GM21786 (cell line): Measurements from ENCODE around the gene TMBIM1.

ENCODE experiments used
- ATAC-seq: cut with Tn5 transposase; IDR thresholded peaks from one replicate; pipeline ENCODE4 v1.9.1; 2021; ENCODE audit not compliant: unreplicated experiment

TMBIM1 gene

DNA sequence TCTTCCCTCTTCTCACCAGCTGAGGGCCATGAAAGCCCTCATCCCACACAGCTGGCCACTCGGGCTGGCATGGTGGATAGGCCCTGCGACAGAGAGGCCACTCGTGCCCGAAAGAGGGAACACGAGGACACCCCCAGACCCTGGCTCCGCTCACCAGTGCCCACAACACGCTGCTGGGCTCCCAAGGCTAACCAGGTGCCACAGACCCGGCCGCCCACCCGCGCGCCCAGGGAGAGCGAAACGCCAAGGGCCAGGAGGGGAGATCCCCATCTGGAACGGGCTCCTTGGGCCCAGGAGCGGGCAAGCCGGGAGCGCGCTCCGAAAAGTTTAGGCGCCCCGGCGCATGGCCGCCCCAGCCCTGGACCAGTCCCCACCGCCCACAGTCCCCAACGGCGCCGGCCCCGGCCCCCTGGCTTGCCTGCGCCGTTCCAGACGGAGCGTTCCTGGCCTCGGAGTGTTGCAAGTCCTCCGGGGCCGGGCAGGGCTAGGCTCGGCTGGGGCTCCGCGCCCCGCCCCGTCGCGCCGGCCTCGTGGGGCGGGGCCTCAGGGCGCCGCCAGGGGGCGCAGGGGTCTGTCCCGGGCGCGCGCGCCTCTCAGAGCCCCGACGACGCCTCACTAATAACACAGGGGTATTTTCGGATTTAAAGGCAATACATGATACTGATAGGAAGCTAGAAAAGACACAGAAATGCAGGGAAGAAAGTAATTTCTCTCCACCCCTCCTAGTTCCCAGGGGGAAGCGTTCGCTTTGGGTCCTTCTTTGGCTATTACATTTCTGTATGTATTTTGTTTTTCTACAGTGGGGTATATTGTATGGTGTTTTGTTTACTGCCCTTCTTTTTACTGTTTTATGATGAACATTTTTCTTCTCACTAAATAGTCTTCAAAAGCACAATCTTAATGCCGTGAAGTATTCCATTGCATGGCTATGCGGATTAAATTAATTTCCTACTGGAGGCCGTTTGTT lies at the start of gene TMBIM1:
TSS of gene TMBIM1 (minus strand) at position 456 of the 967 bp plus-strand sequence. CDS start 10,362 bp downstream, outside the sequence.
- ATAC-seq = peak; percentile 42

- ATAC-seq = no peak
Measured at GRCh38 chr2:218341381-218341780, 49.1 kb upstream of the TMBIM1 start.

GRCh38 chr2:218340656-218341055 lies 48.4 kb upstream of the TMBIM1 start:
- no peak for ATAC-seq

GRCh38 chr2:218334531-218334930 lies 42.2 kb upstream of the TMBIM1 start:
- ATAC-seq = no peak

- ATAC-seq = no peak
Measured at GRCh38 chr2:218332920-218333645, 40.8 kb upstream of the TMBIM1 start.

GRCh38 chr2:218332288-218332687 lies 40.0 kb upstream of the TMBIM1 start:
- no peak for ATAC-seq

GRCh38 chr2:218331745-218332144 lies 39.4 kb upstream of the TMBIM1 start:
- ATAC-seq = no peak

- ATAC-seq = peak; percentile 37
Measured at GRCh38 chr2:218329826-218330593, 37.7 kb upstream of the TMBIM1 start.

DNA sequence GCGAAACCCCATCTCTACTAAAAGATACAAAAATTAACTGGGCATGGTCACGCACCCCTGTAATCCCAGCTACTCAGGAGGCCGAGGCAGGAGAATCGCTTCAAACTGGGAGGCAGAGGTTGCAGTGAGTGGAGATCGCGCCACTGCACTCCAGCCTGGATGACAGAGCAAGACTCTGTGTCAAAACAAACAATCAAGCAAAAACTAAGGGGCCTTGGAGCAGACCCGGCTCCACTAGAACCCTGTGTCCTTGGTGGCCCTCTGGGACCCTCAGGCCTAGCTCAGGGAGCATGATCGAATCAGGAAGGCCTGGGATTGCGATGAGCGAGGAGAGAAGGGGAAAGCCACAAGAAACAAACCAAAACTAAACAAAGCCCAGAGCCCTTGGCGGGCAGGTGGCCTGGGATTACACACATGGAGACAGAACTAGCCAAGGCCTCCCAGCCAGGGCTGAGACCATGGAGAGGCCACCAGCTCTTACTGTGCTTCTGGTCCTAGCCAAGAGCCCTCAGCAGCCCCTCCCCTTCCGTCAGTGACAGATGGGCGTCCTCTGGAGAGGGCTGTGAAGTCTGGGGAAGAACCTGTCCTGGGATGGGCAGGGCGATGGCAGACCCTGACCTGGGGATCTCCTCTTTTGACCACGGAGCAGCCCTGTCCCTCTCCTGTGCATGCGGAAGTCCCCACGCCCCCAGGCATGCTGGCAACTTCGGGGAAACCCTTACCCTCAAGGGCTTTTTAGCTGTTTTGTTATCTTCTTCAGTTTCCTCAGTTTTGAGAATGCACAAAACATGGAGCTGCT lies 36.9 kb upstream of the TMBIM1 start:
- peak; percentile 43 for ATAC-seq

GRCh38 chr2:218328294-218328693 lies 36.0 kb upstream of the TMBIM1 start:
- ATAC-seq = no peak

- no peak for ATAC-seq
Measured at GRCh38 chr2:218327451-218328210, 35.3 kb upstream of the TMBIM1 start.

GRCh38 chr2:218326315-218326714 lies 34.0 kb upstream of the TMBIM1 start:
- no peak for ATAC-seq

DNA sequence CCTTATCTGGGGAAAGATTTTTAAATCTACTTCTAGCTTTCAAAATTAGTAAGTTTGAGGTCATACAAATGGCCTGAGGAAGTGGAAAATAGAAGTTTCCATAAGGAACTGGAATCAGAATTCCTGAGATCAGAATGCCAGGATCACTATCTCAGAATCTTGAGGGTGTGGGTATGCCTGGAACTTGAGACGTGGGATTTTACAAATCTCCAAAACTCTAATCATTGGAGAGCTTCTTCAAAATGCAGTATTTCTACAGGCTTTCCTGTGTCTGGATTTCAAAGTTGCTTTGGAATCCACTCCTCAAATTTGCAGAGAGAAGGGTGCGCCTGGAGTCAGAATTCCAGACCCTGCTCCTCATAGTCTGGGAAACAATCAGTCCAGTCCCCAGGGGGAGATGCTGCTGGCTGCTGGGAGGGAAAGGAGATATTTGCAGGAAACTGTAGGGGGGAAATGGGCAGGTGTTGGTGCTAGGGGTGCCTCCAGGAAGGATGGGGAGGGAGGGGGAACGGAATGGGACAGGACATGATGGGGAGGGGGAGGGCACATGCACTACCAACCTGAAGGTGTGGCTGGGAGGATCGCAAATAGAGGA lies 33.4 kb upstream of the TMBIM1 start:
- no peak for ATAC-seq

GRCh38 chr2:218323526-218324472 lies 31.5 kb upstream of the TMBIM1 start:
- no peak for ATAC-seq

DNA sequence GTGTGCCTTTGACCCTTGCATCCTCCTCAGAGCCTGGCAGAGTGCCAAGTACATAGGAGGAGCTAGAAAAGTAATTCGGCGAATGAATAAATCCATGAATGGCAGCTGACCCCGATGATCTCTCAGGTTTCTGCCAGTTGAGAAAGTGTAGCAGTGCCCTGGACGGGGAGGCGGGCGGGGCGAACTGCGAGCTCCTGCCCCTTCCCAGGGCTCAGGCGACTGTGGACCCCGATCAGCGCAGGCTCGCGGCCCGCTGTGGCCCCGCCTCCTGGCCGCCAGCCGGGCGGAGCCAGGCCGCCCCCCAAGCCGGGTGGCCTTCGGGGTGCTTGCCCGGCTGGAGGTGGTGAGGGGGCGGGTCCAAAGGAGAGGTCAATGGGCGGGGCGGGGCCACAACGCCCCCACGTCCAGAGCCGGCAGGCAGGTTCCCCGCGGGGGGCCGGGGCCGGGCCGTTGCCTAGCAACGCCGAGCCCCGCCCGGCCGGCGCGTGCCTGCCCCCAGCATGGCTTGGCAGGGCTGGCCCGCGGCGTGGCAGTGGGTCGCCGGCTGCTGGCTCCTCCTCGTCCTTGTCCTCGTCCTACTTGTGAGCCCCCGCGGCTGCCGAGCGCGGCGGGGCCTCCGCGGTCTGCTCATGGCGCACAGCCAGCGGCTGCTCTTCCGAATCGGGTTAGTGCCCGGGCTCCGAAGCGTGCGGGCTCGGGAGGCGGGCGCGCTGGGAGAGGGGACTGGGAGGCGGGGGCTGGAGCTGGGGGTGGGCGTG lies 30.6 kb upstream of the TMBIM1 start:
- ATAC-seq = peak; percentile 65

DNA sequence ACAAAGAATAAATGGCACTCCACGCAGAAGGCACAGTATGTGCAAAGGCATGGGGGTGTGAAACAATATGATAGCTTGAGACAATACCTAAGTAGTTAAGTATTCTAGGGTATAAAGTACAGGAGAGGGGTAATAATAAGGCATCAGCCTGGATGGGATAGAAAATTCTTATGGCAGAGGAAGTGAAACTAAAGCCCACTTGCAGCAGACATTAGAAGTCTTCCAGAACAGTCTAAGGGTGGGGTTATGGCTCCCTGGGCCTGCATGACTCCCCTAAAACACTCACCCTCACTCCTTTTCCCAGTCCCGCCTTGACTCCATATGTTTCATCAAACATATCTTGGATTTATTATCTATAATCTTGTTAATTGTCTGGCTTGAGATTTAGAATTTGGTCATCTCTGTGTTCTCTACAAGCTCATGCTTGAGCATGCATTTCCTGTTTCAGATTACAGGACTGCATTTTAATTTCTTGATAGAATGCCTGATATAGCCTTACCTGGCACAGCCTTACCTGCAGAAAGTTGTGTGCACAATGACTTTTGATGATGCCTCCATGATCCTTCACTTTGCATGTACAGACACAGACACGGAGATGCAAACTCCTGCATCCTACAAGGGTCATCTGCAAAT lies 28.5 kb upstream of the TMBIM1 start:
- ATAC-seq = no peak

DNA sequence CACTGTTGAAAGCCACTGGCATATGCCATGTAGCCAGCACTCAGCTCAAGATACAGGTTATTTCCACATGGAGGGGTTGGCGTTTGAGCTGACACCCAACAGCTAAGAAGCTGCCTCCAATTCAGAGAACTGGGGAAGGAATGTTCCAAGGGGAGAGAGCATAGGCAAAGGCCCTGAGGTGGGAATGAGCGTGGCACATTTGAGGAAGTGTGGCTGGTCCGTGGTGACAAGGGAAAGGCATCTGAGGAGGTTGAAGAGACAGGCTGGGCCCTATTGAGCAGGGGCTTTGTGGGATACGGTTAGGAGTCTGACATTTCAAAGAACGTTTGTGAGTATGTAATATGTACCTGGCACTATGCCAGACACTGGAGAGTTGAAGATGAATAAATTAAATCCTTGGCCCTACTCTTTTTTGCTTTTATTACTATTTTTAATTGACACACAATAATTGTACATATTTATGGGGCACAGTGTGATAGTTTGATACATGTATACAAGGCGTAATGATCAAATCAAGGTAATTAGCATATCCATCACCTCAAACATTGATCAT lies 27.6 kb upstream of the TMBIM1 start:
- ATAC-seq = no peak
